Panc1 (cell line): Measurements from ENCODE around the gene CCNK. TPM values are rescaled to one million over a fixed set of nuclear protein-coding genes. Genes with fewer than 3 reads are reported as not detected.

ENCODE experiments used
- ATAC-seq: fragments of 200-7000 bp; cut with Tn5 transposase; 2 replicates; pipeline ENCODE4 v1.9.1; 2020; ENCODE audit warnings: mild to moderate bottlenecking, moderate library complexity
- BruUV-seq: library from RNA; stranded (reverse); fragments of 400-500 nt; replicated peaks from 2 replicates; lab custom pipeline; 2021; lab: Mats Ljungman, UMichigan
- CTCF ChIA-PET: fragments of 300-600 bp; sonication (Branson Sonifier 250); formaldehyde crosslinking; loops from one replicate; lab custom pipeline; 2022; ENCODE audit warnings: antibody characterized with exemption; lab: Charles Lee
- POLR2A ChIA-PET: fragments of 300-600 bp; sonication (Branson Sonifier 250); formaldehyde crosslinking; loops from one replicate; lab custom pipeline; 2022; ENCODE audit warnings: antibody characterized with exemption; lab: Charles Lee
- DNase-seq: peaks from one replicate; pipeline ENCODE4 v3.0.0-alpha.2; 2010; ENCODE audit warnings: low read depth, low spot score
- H3K27ac ChIP-seq: 2 replicates; pipeline ENCODE4 v1.5.1; 2011; ENCODE audit warnings: mild to moderate bottlenecking, low read length, inconsistent platforms
- H3K27me3 ChIP-seq: fragments of 200-500 bp; sonication (Bioruptor generic); 2 replicates; pipeline ENCODE4 v1.6.0; 2014; ENCODE audit warnings: low read length, inconsistent platforms; ENCODE audit not compliant: control insufficient read depth, insufficient read depth
- H3K36me3 ChIP-seq: fragments of 200-500 bp; sonication (Bioruptor generic); 2 replicates; pipeline ENCODE4 v1.5.1; 2014; ENCODE audit warnings: inconsistent platforms, mild to moderate bottlenecking, low read length, moderate library complexity; ENCODE audit not compliant: control insufficient read depth, insufficient read depth
- H3K4me1 ChIP-seq: 2 replicates; pipeline ENCODE4 v1.5.1; 2011; ENCODE audit warnings: inconsistent platforms, mild to moderate bottlenecking, low read length, moderate library complexity; ENCODE audit not compliant: control insufficient read depth, insufficient read depth
- H3K4me3 ChIP-seq, 2 experiments: 2 replicates each; pipeline ENCODE4 v1.5.1; 2011 to 2012; ENCODE audit warnings: low read depth in 2 of 2, low read length in 2 of 2, mild to moderate bottlenecking in 2 of 2, inconsistent platforms in 1 of 2, moderate library complexity in 1 of 2
- H3K9me3 ChIP-seq: fragments of 200-500 bp; sonication (Bioruptor generic); 2 replicates; pipeline ENCODE4 v1.5.1; 2014; ENCODE audit warnings: low read depth, mild to moderate bottlenecking, inconsistent platforms, low read length, moderate library complexity; ENCODE audit not compliant: control insufficient read depth, insufficient read depth
- CTCF ChIP-seq: fragments of 450-650 bp; IDR thresholded peaks from 2 replicates; pipeline ENCODE4 v1.5.1; 2017; ENCODE audit warnings: mild to moderate bottlenecking
- POLR2AphosphoS5 ChIP-seq: IDR thresholded peaks from 2 replicates; pipeline ENCODE4 v1.6.1; 2012; ENCODE audit warnings: mild to moderate bottlenecking, low read depth, low read length, moderate library complexity
- REST ChIP-seq, 2 experiments: IDR thresholded peaks; 2 replicates each; pipeline ENCODE4 v1.6.1; 2011 to 2012; ENCODE audit warnings: low read depth in 2 of 2, control low read depth in 1 of 2, low read length in 1 of 2, mild to moderate bottlenecking in 1 of 2, moderate library complexity in 1 of 2; ENCODE audit not compliant: insufficient read depth in 1 of 2
- SIN3A ChIP-seq: IDR thresholded peaks from 2 replicates; pipeline ENCODE4 v1.6.1; 2012; ENCODE audit warnings: low read depth, mild to moderate bottlenecking, low read length, moderate library complexity, borderline replicate concordance; ENCODE audit not compliant: insufficient read depth
- TCF7L2 ChIP-seq: IDR thresholded peaks from 2 replicates; pipeline ENCODE4 v1.6.1; 2011; ENCODE audit warnings: mild to moderate bottlenecking, low read depth, low read length, inconsistent platforms
- in situ Hi-C: cut with HindIII; loops from 2 replicates; pipeline ENCODE4 v1.10.0; 2016; ENCODE audit warnings: low sequenced_read_pairs, low pct_unique_long_range_greater_than_20kb
- intact Hi-C: fragments of 100-400 bp; cut with micrococcal nuclease; formaldehyde crosslinking; loops from one replicate; pipeline ENCODE4 v1.10.0; 2022; ENCODE audit not compliant: unreplicated experiment
- total RNA-seq: library from RNA; stranded (reverse); gene quantifications from one replicate; pipeline ENCODE4 v1.2.1, GENCODE V29; 2021; ENCODE audit not compliant: unreplicated experiment

CCNK gene
- total RNA-seq, 1 experiment from 2014 or later, result 47.8 TPM

- BruUV-seq, result no TSS peak
- POLR2A ChIA-PET, result no interaction called here
- DNase-seq (no peak), ATAC-seq (no peak)
- TF ChIP-seq SIN3A (no peak), CTCF (no peak), POLR2AphosphoS5 (no peak), REST (IDR thresholded peaks at IDR 0.05; ENCODE audit: insufficient read depth in 1 of 2, low read depth in 2 of 2, low read length in 1 of 2) (no peak), TCF7L2 (no peak)
- in situ Hi-C loops, result no loop called here
- Histone ChIP-seq H3K4me1 (no peaks in the 10 kb centered on the region), H3K4me3 (no peak overlapping the region), H3K36me3 (no peaks in the 10 kb centered on the region), H3K27ac (no peak overlapping the region), H3K27me3 (no peaks in the 10 kb centered on the region), H3K9me3 (no peaks in the 10 kb centered on the region)
- intact Hi-C loops, result no loop called here
- CTCF ChIA-PET, result no interaction called here
Measured at GRCh38 chr14:99432485-99432884, 48.7 kb upstream of the CCNK start.

- no peaks in the 10 kb centered on the region for H3K4me1 ChIP-seq
- DNase-seq (no peak), ATAC-seq (no peak)
- in situ Hi-C loops (no loop called here), intact Hi-C loops (no loop called here)
- TF ChIP-seq POLR2AphosphoS5 (no peak), CTCF (no peak), TCF7L2 (no peak), SIN3A (no peak)
- H3K4me3 ChIP-seq, result no peak overlapping the region
- no peaks in the 10 kb centered on the region for H3K27me3 ChIP-seq
- no peaks in the 10 kb centered on the region; the same call in 1 of the 2 replicates for H3K36me3 ChIP-seq
- CTCF ChIA-PET, result no interaction called here
- H3K9me3 ChIP-seq, result no peaks in the 10 kb centered on the region
- no TSS peak for BruUV-seq
- H3K27ac ChIP-seq, result no peak overlapping the region
- POLR2A ChIA-PET, result no interaction called here
Measured at GRCh38 chr14:99435327-99435726, 45.9 kb upstream of the CCNK start.
